ENCODE measurements around the gene SELENOM. TPM values are rescaled to one million over a fixed set of nuclear protein-coding genes. Genes with fewer than 3 reads are reported as not detected.

SELENOM gene
- total and polyA plus RNA-seq, 2 of the 8 experiments (the other 6 are each of a cell fraction or from before 2014, with no cell fraction given), result 22.7 to 40.0 TPM

- H3K9me3 ChIP-seq (ENCODE audit: insufficient read depth in 2 of 2, low read depth in 1 of 2, low read length in 1 of 2), result peaks cover 0 to 5% of the 10 kb centered on the region in 2 experiments; a peak in 1 of 4 replicates
- no peaks in the 10 kb centered on the region; a peak in 1 of 7 replicates for H3K4me1 ChIP-seq (replicated peaks in 1 of 4; ENCODE audit: control insufficient read depth in 3 of 4, insufficient read depth in 4 of 4, low read length in 3 of 4)
- H2BK12ac ChIP-seq (ENCODE audit: low read depth, low read length), result no peak overlapping the region
- no peaks in the 10 kb centered on the region for H3K27me3 ChIP-seq (replicated peaks in 1 of 4; ENCODE audit: control insufficient read depth in 3 of 4, extremely low read depth in 1 of 4, insufficient read depth in 3 of 4, low read length in 3 of 4)
- no peaks in the 10 kb centered on the region for H3K36me3 ChIP-seq (ENCODE audit: control insufficient read depth in 2 of 4, insufficient read depth in 4 of 4, low read length in 3 of 4)
- H3K23me2 ChIP-seq (ENCODE audit: low read depth, low read length), result no peaks in the 10 kb centered on the region
- no peak overlapping the region for H2AK5ac ChIP-seq (ENCODE audit: low read depth, low read length)
- no peak overlapping the region for H2BK120ac ChIP-seq (replicated peaks; ENCODE audit: low read depth, low read length)
- H4K5ac ChIP-seq (ENCODE audit: insufficient read length, low read depth, low read length), result no peak overlapping the region
- H4K20me1 ChIP-seq (replicated peaks in 1 of 2; ENCODE audit: control insufficient read depth in 1 of 2, insufficient read depth in 2 of 2, low read length in 2 of 2), result no peaks in the 10 kb centered on the region
- ChIA-PET POLR2A (ENCODE audit: partially characterized antibody) (interaction anchor here (0.7 to 1.4 kb wide), 5 partner anchors 21 to 180 kb away, joined by 3 to 4 read pairs (median 4); partner anchors contain the start of genes MORC2, SMTN and TUG1), CTCF (ENCODE audit: partially characterized antibody) (interaction anchor here (0.5 to 11.9 kb wide), 28 partner anchors 9 to 363 kb away, joined by 3 to 124 read pairs (median 5); partner anchors contain the start of genes PLA2G3, SELENOM and SMTN)
- no peak overlapping the region for H3K56ac ChIP-seq (replicated peaks; ENCODE audit: insufficient read length, low read depth, low read length)
- DNase-seq (ENCODE audit: low read depth in 1 of 2, low spot score in 2 of 2) (peak; percentile 71 to 80), FAIRE-seq (peak; percentile 95)
- H2BK5ac ChIP-seq (ENCODE audit: low read depth, low read length), result no peak overlapping the region
- H2AFZ ChIP-seq (ENCODE audit: low read length), result 0 out of 2 replicates have a peak overlapping the region, but pooled peaks have one; percentile 19
- no peak overlapping the region for H3K4ac ChIP-seq (replicated peaks; ENCODE audit: insufficient read length, low read depth, low read length)
- H4K8ac ChIP-seq (ENCODE audit: extremely low read depth, insufficient read depth, low read length), result no peak overlapping the region
- H3K4me2 ChIP-seq (ENCODE audit: insufficient read depth in 1 of 2, low read depth in 2 of 2, low read length in 2 of 2), result no peak overlapping the region
- H2BK15ac ChIP-seq (ENCODE audit: low read length), result peak overlapping the region; percentile 75
- no peaks in the 10 kb centered on the region for H3K79me2 ChIP-seq (ENCODE audit: control insufficient read depth in 1 of 2, insufficient read depth in 2 of 2, low read length in 2 of 2)
- H3K14ac ChIP-seq (ENCODE audit: insufficient read length), result no peak overlapping the region
- no peak overlapping the region for H2BK20ac ChIP-seq (ENCODE audit: low read length)
- H3K79me1 ChIP-seq (ENCODE audit: low read depth, low read length), result no peaks in the 10 kb centered on the region
- no peak overlapping the region for H3K27ac ChIP-seq (ENCODE audit: low read depth, low read length)
- H3K23ac ChIP-seq (ENCODE audit: insufficient read length), result no peak overlapping the region
- H3K4me3 ChIP-seq (ENCODE audit: extremely low read depth in 1 of 4, insufficient read depth in 2 of 4, low read depth in 3 of 4, low read length in 4 of 4), result no peak overlapping the region
- 25% methylated on average over 5 of the region's 5 CpGs; no CpG with 5 or more reads in 1 of the 2 experiments for WGBS, 2 experiments (ENCODE audit: extremely low coverage in 1 of 2, insufficient coverage in 1 of 2, insufficient read length in 1 of 2, insufficient replicate concordance in 2 of 2, low coverage in 1 of 2, low lambda C conversion rate in 2 of 2, missing lambda C conversion rate in 1 of 2)
- no peak overlapping the region for H3K9ac ChIP-seq (replicated peaks in 1 of 4; ENCODE audit: extremely low read depth in 1 of 4, low read depth in 3 of 4, low read length in 3 of 4)
- H4K91ac ChIP-seq (replicated peaks; ENCODE audit: insufficient read length, low read length), result no peak overlapping the region
- no peak overlapping the region for H3K18ac ChIP-seq (ENCODE audit: extremely low read depth, low read length)
- TF ChIP-seq, protein P1, sequence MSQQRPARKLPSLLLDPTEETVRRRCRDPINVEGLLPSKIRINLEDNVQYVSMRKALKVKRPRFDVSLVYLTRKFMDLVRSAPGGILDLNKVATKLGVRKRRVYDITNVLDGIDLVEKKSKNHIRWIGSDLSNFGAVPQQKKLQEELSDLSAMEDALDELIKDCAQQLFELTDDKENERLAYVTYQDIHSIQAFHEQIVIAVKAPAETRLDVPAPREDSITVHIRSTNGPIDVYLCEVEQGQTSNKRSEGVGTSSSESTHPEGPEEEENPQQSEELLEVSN (IDR thresholded peaks at IDR 0.05), result no peak
- no peak for TF ChIP-seq SP2 (IDR thresholded peaks at IDR 0.05; ENCODE audit: low read length)
- TF ChIP-seq HDAC2 (IDR thresholded peaks at IDR 0.05; ENCODE audit: borderline replicate concordance in 1 of 2, low read depth in 2 of 2, low read length in 2 of 2), result no peak
- no peak for TF ChIP-seq POLR2A (IDR thresholded peaks at IDR 0.05; ENCODE audit: control extremely low read depth in 1 of 2, low read depth in 2 of 2, low read length in 2 of 2)
- no peak for TF ChIP-seq SUZ12 (IDR thresholded peaks at IDR 0.05; ENCODE audit: low read length)
- TF ChIP-seq RXRA (IDR thresholded peaks at IDR 0.05; ENCODE audit: insufficient read depth, low read depth, low read length), result no peak
- TF ChIP-seq CHD1 (IDR thresholded peaks at IDR 0.05; ENCODE audit: low read depth, low read length), result no peak
- no peak for TF ChIP-seq SIX5 (IDR thresholded peaks at IDR 0.05; ENCODE audit: low read depth, low read length)
- no peak for TF ChIP-seq RBBP5 (IDR thresholded peaks at IDR 0.05; ENCODE audit: borderline replicate concordance, low read depth, low read length)
- no peak for TF ChIP-seq RFX5 (IDR thresholded peaks at IDR 0.05; ENCODE audit: borderline replicate concordance, low read depth, low read length)
- TF ChIP-seq JUN (IDR thresholded peaks at IDR 0.05; ENCODE audit: low read depth, low read length), result no peak
- no peak for TF ChIP-seq SRF (IDR thresholded peaks at IDR 0.05; ENCODE audit: low read depth, low read length)
- TF ChIP-seq HDAC6 (IDR thresholded peaks at IDR 0.05; ENCODE audit: low read depth, low read length), result no peak
Observed at GRCh38 chr22:31148953-31149627, 41.7 kb upstream of the SELENOM start.
